ENCODE measurements around the gene EYS. TPM values are rescaled to one million over a fixed set of nuclear protein-coding genes. Genes with fewer than 3 reads are reported as not detected.

EYS gene
- total and polyA plus RNA-seq, 2 of the 13 experiments (the other 11 are each of a cell fraction or from before 2014, with no cell fraction given) = 0.04 to 0.07 TPM

GRCh38 chr6:64084185-64084663 is 1622.8 kb downstream of the EYS start (continued):
- no peak for TF ChIP-seq ZHX1 (CRISPR knock-in tag; IDR thresholded peaks at IDR 0.05; ENCODE audit: low read depth)
- TF ChIP-seq HNF4A (CRISPR knock-in tag; IDR thresholded peaks at IDR 0.05) = peak; percentile 63
- TF ChIP-seq ZNF614 (CRISPR knock-in tag; IDR thresholded peaks at IDR 0.05; ENCODE audit: borderline replicate concordance) = no peak
- 0 out of 2 replicates have a peak, but pooled peaks have one; percentile 50 for TF ChIP-seq ZNF670 (CRISPR knock-in tag; IDR thresholded peaks at IDR 0.05; ENCODE audit: borderline replicate concordance)
- TF ChIP-seq HNF1A (IDR thresholded peaks at IDR 0.05; ENCODE audit: low read depth) = no peak
- TF ChIP-seq HNF1A (CRISPR knock-in tag; IDR thresholded peaks at IDR 0.05; ENCODE audit: borderline replicate concordance) = 0 out of 2 replicates have a peak, but pooled peaks have one; percentile 43
- no peak for TF ChIP-seq ZNF335 (CRISPR knock-in tag; IDR thresholded peaks at IDR 0.05)
- TF ChIP-seq PAWR (CRISPR knock-in tag; IDR thresholded peaks at IDR 0.05; ENCODE audit: borderline replicate concordance) = no peak
- no peak for TF ChIP-seq ZNF512 (CRISPR knock-in tag; IDR thresholded peaks at IDR 0.05)
- TF ChIP-seq PATZ1 (CRISPR knock-in tag; IDR thresholded peaks at IDR 0.05) = no peak
- TF ChIP-seq GATA4 (IDR thresholded peaks at IDR 0.05; ENCODE audit: borderline replicate concordance, low read depth) = peak; percentile 34; the same call in 1 of the 2 replicates
- TF ChIP-seq ELF3 (CRISPR knock-in tag; IDR thresholded peaks at IDR 0.05) = no peak
- TF ChIP-seq KDM1A (CRISPR knock-in tag; IDR thresholded peaks at IDR 0.05) = peak; percentile 54; the same call in 1 of the 2 replicates
- TF ChIP-seq ARID5B (CRISPR knock-in tag; IDR thresholded peaks at IDR 0.05) = peak; percentile 74
- TF ChIP-seq ATF7-NPFF (CRISPR knock-in tag; IDR thresholded peaks at IDR 0.05; ENCODE audit: low read depth) = no peak

Measured in HepG2 (cell line).